Gastroesophageal sphincter (tissue), 3 donors: ENCODE data around the gene PRKCQ.

Experiments
- EP300 ChIP-seq: sonication (generic); formaldehyde crosslinking; IDR thresholded peaks from one replicate; pipeline ENCODE4 v1.6.1; 2017; ENCODE audit warnings: antibody characterized with exemption, mild to moderate bottlenecking
- POLR2A ChIP-seq, 2 donors: fragments of 450-650 bp; IDR thresholded peaks; one replicate each; pipeline ENCODE4 v1.6.1; 2017; ENCODE audit warnings: antibody characterized with exemption in 2 of 2, mild to moderate bottlenecking in 2 of 2, moderate library complexity in 1 of 2
- POLR2AphosphoS5 ChIP-seq: sonication (generic); formaldehyde crosslinking; IDR thresholded peaks from one replicate; pipeline ENCODE4 v1.6.1; 2017; ENCODE audit warnings: antibody characterized with exemption
- TF ChIP-seq, protein P1 (sequence below), 4 experiments: fragments of 200-600 bp in 2 of 4; fragments of 450-650 bp in 2 of 4; sonication (generic) in 1 of 4; IDR thresholded peaks; one replicate each; pipeline ENCODE4 v1.5.1; 2017 to 2019; ENCODE audit warnings: antibody characterized with exemption in 4 of 4, mild to moderate bottlenecking in 2 of 4, moderate library complexity in 2 of 4

DNA sequence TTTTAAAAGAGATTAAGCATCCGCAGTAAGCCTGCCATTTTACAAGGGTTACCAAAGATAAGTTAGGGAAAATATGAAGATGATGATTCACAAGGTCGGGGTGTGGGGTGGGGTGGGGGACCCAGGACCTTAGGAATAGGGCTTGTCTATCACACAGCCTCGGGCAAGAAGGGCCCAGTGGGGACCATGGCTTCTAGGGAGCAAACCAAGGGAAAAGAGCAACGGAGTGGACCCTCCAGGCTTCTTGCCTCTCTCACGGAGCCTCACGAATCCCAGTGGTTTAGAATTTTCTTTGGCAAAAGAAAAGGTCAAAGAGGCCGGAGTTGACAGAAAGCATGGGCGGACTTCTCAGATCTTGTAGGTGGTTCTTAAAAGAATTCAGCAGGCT is 1.3 kb downstream of the PRKCQ start:
- TF ChIP-seq, protein P1, sequence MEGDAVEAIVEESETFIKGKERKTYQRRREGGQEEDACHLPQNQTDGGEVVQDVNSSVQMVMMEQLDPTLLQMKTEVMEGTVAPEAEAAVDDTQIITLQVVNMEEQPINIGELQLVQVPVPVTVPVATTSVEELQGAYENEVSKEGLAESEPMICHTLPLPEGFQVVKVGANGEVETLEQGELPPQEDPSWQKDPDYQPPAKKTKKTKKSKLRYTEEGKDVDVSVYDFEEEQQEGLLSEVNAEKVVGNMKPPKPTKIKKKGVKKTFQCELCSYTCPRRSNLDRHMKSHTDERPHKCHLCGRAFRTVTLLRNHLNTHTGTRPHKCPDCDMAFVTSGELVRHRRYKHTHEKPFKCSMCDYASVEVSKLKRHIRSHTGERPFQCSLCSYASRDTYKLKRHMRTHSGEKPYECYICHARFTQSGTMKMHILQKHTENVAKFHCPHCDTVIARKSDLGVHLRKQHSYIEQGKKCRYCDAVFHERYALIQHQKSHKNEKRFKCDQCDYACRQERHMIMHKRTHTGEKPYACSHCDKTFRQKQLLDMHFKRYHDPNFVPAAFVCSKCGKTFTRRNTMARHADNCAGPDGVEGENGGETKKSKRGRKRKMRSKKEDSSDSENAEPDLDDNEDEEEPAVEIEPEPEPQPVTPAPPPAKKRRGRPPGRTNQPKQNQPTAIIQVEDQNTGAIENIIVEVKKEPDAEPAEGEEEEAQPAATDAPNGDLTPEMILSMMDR (IDR thresholded peaks at IDR 0.05) = no peak
- TF ChIP-seq POLR2A (IDR thresholded peaks at IDR 0.05) (no peak), EP300 (no peak), POLR2AphosphoS5 (no peak)
